ENCODE measurements around the gene MTX1. TPM values are rescaled to one million over a fixed set of nuclear protein-coding genes. Genes with fewer than 3 reads are reported as not detected.

MTX1 gene
- total and polyA plus RNA-seq, 9 of the 15 experiments (the other 6 are each of a cell fraction or from before 2014, with no cell fraction given), result 29.1 to 98.4 (median 66.9) TPM

DNA sequence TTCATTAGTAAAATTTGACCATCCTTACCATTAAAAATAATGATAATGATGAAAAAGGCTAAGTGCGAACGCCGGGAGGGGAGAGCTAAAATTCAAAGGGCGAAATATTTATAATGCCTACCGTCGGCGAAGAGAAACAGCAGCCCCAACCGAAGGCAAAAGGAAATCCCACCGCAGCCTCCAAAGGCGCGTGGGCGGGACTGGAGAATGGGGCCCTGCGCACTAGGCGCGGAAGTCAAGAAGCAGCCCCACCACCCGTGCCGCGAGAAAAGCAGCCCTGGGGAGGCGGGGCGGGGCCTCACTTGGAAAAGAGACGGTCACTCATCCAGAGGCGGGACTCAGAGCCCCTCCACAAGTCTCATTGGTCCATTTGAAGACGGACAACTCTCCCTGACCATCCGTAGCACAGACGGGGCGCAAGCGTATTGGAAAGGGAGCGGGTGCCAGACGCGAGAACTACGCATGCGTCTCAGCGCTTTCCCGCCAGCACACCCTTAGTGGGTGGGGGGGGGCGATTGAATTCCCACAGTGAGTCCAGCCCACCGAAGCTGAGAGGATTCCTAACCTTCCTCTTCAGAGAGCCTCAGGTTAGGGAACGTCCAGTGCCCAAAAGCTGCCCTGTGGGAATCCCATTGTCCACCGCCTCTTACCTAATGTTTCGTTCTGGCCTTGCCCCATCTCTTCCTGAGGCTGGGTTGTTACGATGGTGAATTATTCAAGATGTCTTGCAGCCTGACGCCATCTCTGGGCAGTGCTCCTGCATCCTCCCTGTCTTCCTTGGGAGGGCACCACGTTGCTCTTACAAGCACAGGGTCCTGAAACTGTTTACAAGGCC lies 19.0 kb downstream of the MTX1 start (continued):
- TF ChIP-seq GTF3C2 (IDR thresholded peaks at IDR 0.05; ENCODE audit: borderline replicate concordance, extremely low read depth, insufficient read length) (no peak), KAT2B (IDR thresholded peaks at IDR 0.05; ENCODE audit: low read depth, low read length) (no peak), ZNF707 (CRISPR knock-in tag; conservative IDR thresholded peaks at IDR 0.05) (no peak), SMAD2 (IDR thresholded peaks at IDR 0.05; ENCODE audit: low read depth, low read length) (no peak), IRF2 (CRISPR knock-in tag; IDR thresholded peaks at IDR 0.05) (no peak), POLR3G (IDR thresholded peaks at IDR 0.05; ENCODE audit: extremely low read depth, insufficient read length, insufficient replicate concordance) (no peak), ZNF311 (CRISPR knock-in tag; IDR thresholded peaks at IDR 0.05) (no peak), FOXP1 (CRISPR knock-in tag; IDR thresholded peaks at IDR 0.05) (peak; percentile 3; the same call in 1 of the 2 replicates), SP1 (CRISPR knock-in tag; IDR thresholded peaks at IDR 0.05) (peak; percentile 72; the same call in 1 of the 2 replicates), STAT5A (IDR thresholded peaks at IDR 0.05; ENCODE audit: borderline replicate concordance, low read length) (no peak), SMARCB1 (IDR thresholded peaks at IDR 0.05; ENCODE audit: insufficient read length, low read depth) (no peak), YBX1 (IDR thresholded peaks at IDR 0.05) (no peak), TCF7L2 (IDR thresholded peaks at IDR 0.05; ENCODE audit: low read depth, low read length) (no peak), MCM3 (IDR thresholded peaks at IDR 0.05) (no peak), TCF7 (IDR thresholded peaks at IDR 0.05; ENCODE audit: borderline replicate concordance) (no peak), XRCC3 (IDR thresholded peaks at IDR 0.05) (no peak), SAFB (IDR thresholded peaks at IDR 0.05; ENCODE audit: borderline replicate concordance, low read depth, low read length) (peak; percentile 31; the same call in 1 of the 2 replicates), PURB (CRISPR knock-in tag; IDR thresholded peaks at IDR 0.05; ENCODE audit: low read depth) (no peak), SMAD4 (CRISPR knock-in tag; conservative IDR thresholded peaks at IDR 0.05) (no peak), LARP7 (IDR thresholded peaks at IDR 0.05) (no peak), HDAC2 (IDR thresholded peaks at IDR 0.05) (0 out of 2 replicates have a peak, but pooled peaks have one; percentile 11), SRSF7 (optimal IDR thresholded peaks at IDR 0.05; ENCODE audit: low read depth, low read length) (no peak), POLR2AphosphoS2 (IDR thresholded peaks at IDR 0.05; ENCODE audit: low read length) (no peak)
- TF ChIP-seq, protein P1, sequence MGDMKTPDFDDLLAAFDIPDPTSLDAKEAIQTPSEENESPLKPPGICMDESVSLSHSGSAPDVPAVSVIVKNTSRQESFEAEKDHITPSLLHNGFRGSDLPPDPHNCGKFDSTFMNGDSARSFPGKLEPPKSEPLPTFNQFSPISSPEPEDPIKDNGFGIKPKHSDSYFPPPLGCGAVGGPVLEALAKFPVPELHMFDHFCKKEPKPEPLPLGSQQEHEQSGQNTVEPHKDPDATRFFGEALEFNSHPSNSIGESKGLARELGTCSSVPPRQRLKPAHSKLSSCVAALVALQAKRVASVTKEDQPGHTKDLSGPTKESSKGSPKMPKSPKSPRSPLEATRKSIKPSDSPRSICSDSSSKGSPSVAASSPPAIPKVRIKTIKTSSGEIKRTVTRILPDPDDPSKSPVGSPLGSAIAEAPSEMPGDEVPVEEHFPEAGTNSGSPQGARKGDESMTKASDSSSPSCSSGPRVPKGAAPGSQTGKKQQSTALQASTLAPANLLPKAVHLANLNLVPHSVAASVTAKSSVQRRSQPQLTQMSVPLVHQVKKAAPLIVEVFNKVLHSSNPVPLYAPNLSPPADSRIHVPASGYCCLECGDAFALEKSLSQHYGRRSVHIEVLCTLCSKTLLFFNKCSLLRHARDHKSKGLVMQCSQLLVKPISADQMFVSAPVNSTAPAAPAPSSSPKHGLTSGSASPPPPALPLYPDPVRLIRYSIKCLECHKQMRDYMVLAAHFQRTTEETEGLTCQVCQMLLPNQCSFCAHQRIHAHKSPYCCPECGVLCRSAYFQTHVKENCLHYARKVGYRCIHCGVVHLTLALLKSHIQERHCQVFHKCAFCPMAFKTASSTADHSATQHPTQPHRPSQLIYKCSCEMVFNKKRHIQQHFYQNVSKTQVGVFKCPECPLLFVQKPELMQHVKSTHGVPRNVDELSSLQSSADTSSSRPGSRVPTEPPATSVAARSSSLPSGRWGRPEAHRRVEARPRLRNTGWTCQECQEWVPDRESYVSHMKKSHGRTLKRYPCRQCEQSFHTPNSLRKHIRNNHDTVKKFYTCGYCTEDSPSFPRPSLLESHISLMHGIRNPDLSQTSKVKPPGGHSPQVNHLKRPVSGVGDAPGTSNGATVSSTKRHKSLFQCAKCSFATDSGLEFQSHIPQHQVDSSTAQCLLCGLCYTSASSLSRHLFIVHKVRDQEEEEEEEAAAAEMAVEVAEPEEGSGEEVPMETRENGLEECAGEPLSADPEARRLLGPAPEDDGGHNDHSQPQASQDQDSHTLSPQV (IDR thresholded peaks at IDR 0.05), result 0 out of 2 replicates have a peak, but pooled peaks have one; percentile 18

Measured in K562 (cell line).